Esophagus squamous epithelium (tissue), 5 donors: ENCODE results near the gene UBXN10. TPM values are rescaled to one million over a fixed set of nuclear protein-coding genes. Genes with fewer than 3 reads are reported as not detected.

ENCODE experiments used
- DNase-seq: peaks from one replicate; lab custom pipeline; 2025; lab: John Stamatoyannopoulos, UW
- H3K27ac ChIP-seq, 4 donors: fragments of 200-600 bp; sonication (generic); one replicate each; pipeline ENCODE4 v1.5.1; 2016 to 2019; ENCODE audit warnings: mild to moderate bottlenecking in 1 of 4
- H3K27me3 ChIP-seq, 4 donors: fragments of 200-600 bp; sonication (generic); 1 replicate in 3 of 4; 2 replicates in 1 of 4; pipeline versions ENCODE4 v1.5.1 to v1.6.0; 2017 to 2021; ENCODE audit warnings: antibody characterized with exemption in 1 of 4
- H3K36me3 ChIP-seq, 3 donors: fragments of 200-600 bp; sonication (generic); one replicate each; pipeline ENCODE4 v1.5.1; 2016 to 2019
- H3K4me1 ChIP-seq, 3 donors: fragments of 200-600 bp; sonication (generic); one replicate each; pipeline ENCODE4 v1.5.1; 2017 to 2019
- H3K4me3 ChIP-seq, 4 donors: fragments of 200-600 bp; sonication (generic); 1 replicate in 3 of 4; 2 replicates in 1 of 4; pipeline ENCODE4 v1.5.1; 2016 to 2019; ENCODE audit warnings: mild to moderate bottlenecking in 2 of 4, moderate library complexity in 1 of 4
- H3K9me3 ChIP-seq, 3 donors: fragments of 200-600 bp; sonication (generic); one replicate each; pipeline ENCODE4 v1.5.1; 2016 to 2019
- CTCF ChIP-seq, 6 experiments: fragments of 450-650 bp in 4 of 6; fragments of 200-600 bp in 2 of 6; sonication (generic) in 2 of 6; IDR thresholded peaks; one replicate each; pipeline ENCODE4 v1.5.1; 2016 to 2019; ENCODE audit warnings: antibody characterized with exemption in 6 of 6, mild to moderate bottlenecking in 4 of 6, moderate library complexity in 4 of 6
- POLR2A ChIP-seq, 4 donors: fragments of 450-650 bp; IDR thresholded peaks; one replicate each; pipeline ENCODE4 v1.6.1; 2017; ENCODE audit warnings: antibody characterized with exemption in 4 of 4, mild to moderate bottlenecking in 4 of 4, moderate library complexity in 3 of 4
- WGBS, 2 donors: methylation state at CpG; one replicate each; pipeline ENCODE4 v1.1.5; 2018; 5-methylcytosine and 5-hydroxymethylcytosine counted together
- intact Hi-C: fragments of 100-400 bp; cut with DNase I; formaldehyde crosslinking; loops from one replicate; pipeline ENCODE4 v1.15.0; 2022
- total RNA-seq, 4 donors: library from RNA; depleted of rRNA; stranded (reverse); fragments of >200 nt; gene quantifications; one replicate each; pipeline ENCODE4 v1.1.0, GENCODE V29; 2016
- donor health status: DM: yes; HTN: yes; CAD: no.

UBXN10 gene
- total RNA-seq, 4 donors from 2014 or later = 0.11 to 5.5 (median 0.81) TPM

- Histone ChIP-seq H3K4me3 (no peak overlapping the region), H3K27ac (peak overlapping the region in 2 of 4 donors; percentile 48 to 55), H3K27me3 (peaks cover 0 to 23% (median 0%) of the 10 kb centered on the region in 4 donors), H3K36me3 (no peaks in the 10 kb centered on the region), H3K9me3 (peaks cover 0 to 30% (median 17%) of the 10 kb centered on the region in 3 donors), H3K4me1 (peaks cover 0 to 27% (median 4%) of the 10 kb centered on the region in 3 donors)
- intact Hi-C loops = no loop called here
- DNase-seq = no peak
- TF ChIP-seq CTCF (IDR thresholded peaks at IDR 0.05) (no peak), POLR2A (IDR thresholded peaks at IDR 0.05) (no peak)
- 75 to 76% methylated on average over 15 of the region's 15 CpGs for WGBS, 2 donors
These were observed 21.1 kb upstream of the UBXN10 start for GRCh38 chr1:20164694-20165202.

GRCh38 chr1:20165522-20165951 is 20.4 kb upstream of the UBXN10 start:
- Histone ChIP-seq H3K27ac (no peak overlapping the region), H3K36me3 (no peaks in the 10 kb centered on the region), H3K4me1 (peaks cover 0 to 27% (median 4%) of the 10 kb centered on the region in 3 donors), H3K27me3 (peaks cover 0 to 23% (median 0%) of the 10 kb centered on the region in 4 donors), H3K9me3 (peaks cover 0 to 22% (median 9%) of the 10 kb centered on the region in 3 donors), H3K4me3 (no peak overlapping the region)
- no peak for TF ChIP-seq POLR2A (IDR thresholded peaks at IDR 0.05)
- peak in 4 of 6 experiments; percentile 18 to 59 (median 24) for TF ChIP-seq CTCF (IDR thresholded peaks at IDR 0.05)
- DNase-seq = no peak
- 81 to 86% methylated on average over 7 to 16 of the region's 16 CpGs for WGBS, 2 donors
- intact Hi-C loops = no loop called here

GRCh38 chr1:20166051-20166450 is 19.8 kb upstream of the UBXN10 start:
- DNase-seq = no peak
- Histone ChIP-seq H3K4me3 (no peak overlapping the region), H3K36me3 (no peaks in the 10 kb centered on the region), H3K9me3 (peaks cover 0 to 17% (median 4%) of the 10 kb centered on the region in 3 donors), H3K27ac (peak overlapping the region in 1 of 4 donors; percentile 12), H3K4me1 (peaks cover 0 to 30% (median 4%) of the 10 kb centered on the region in 3 donors), H3K27me3 (peaks cover 0 to 23% (median 0%) of the 10 kb centered on the region in 4 donors)
- WGBS, 2 donors = 31 to 51% methylated on average over 9 to 11 of the region's 17 CpGs
- intact Hi-C loops = no loop called here
- no peak for TF ChIP-seq CTCF (IDR thresholded peaks at IDR 0.05)
- no peak for TF ChIP-seq POLR2A (IDR thresholded peaks at IDR 0.05)

GRCh38 chr1:20167126-20167525 is 18.8 kb upstream of the UBXN10 start:
- intact Hi-C loops = no loop called here
- no peak for TF ChIP-seq POLR2A (IDR thresholded peaks at IDR 0.05)
- no peak for TF ChIP-seq CTCF (IDR thresholded peaks at IDR 0.05)

More at GRCh38 chr1:20167126-20167525, 18.8 kb upstream of the UBXN10 start:
- no peaks in the 10 kb centered on the region for H3K36me3 ChIP-seq
- DNase-seq = no peak
- no peak overlapping the region for H3K4me3 ChIP-seq
- 78 to 83% methylated on average over 8 of the region's 8 CpGs for WGBS, 2 donors
- peaks cover 0 to 6% (median 0%) of the 10 kb centered on the region in 3 donors for H3K9me3 ChIP-seq
- peaks cover 0 to 23% (median 0%) of the 10 kb centered on the region in 4 donors for H3K27me3 ChIP-seq
- no peak overlapping the region for H3K27ac ChIP-seq
- peaks cover 0 to 34% (median 4%) of the 10 kb centered on the region in 3 donors for H3K4me1 ChIP-seq
